DND-41 (cell line): ENCODE measurements around the gene SEC22C.

Experiments
- ATAC-seq: fragments of 200-7000 bp; cut with Tn5 transposase; 3 replicates; pipeline ENCODE4 v1.9.1; 2021; ENCODE audit warnings: low read depth; ENCODE audit not compliant: insufficient read depth
- DNase-seq: peaks from one replicate; pipeline ENCODE4 v3.0.0-alpha.2; 2020
- H2AFZ ChIP-seq: 2 replicates; pipeline ENCODE4 v1.6.0; 2012; ENCODE audit warnings: low read depth, low read length
- H3K27ac ChIP-seq: 2 replicates; pipeline ENCODE4 v1.5.1; 2012; ENCODE audit warnings: low read length, inconsistent platforms
- H3K27me3 ChIP-seq: fragments of 200-600 bp; sonication (generic); 2 replicates; pipeline ENCODE4 v1.6.0; 2012; ENCODE audit warnings: low read length, mild to moderate bottlenecking, inconsistent platforms; ENCODE audit not compliant: insufficient read depth, poor library complexity
- H3K36me3 ChIP-seq: 2 replicates; pipeline ENCODE4 v1.5.1; 2012; ENCODE audit warnings: low read length, inconsistent platforms; ENCODE audit not compliant: insufficient read depth
- H3K4me1 ChIP-seq: 2 replicates; pipeline ENCODE4 v1.5.1; 2012; ENCODE audit warnings: mild to moderate bottlenecking, low read length; ENCODE audit not compliant: insufficient read depth
- H3K4me2 ChIP-seq: 2 replicates; pipeline ENCODE4 v1.6.0; 2012; ENCODE audit warnings: mild to moderate bottlenecking, moderate library complexity, low read length, inconsistent platforms; ENCODE audit not compliant: insufficient read depth
- H3K4me3 ChIP-seq, 2 experiments: fragments of 200-600 bp in 1 of 2; shearing (Covaris generic) in 1 of 2; 2 replicates each; pipeline ENCODE4 v1.5.1; 2012 to 2016; ENCODE audit warnings: inconsistent platforms in 2 of 2, low read length in 2 of 2, mild to moderate bottlenecking in 2 of 2, low read depth in 1 of 2, moderate library complexity in 1 of 2
- H3K79me2 ChIP-seq: 2 replicates; pipeline ENCODE4 v1.6.0; 2012; ENCODE audit warnings: low read length, inconsistent platforms; ENCODE audit not compliant: insufficient read depth
- H3K9ac ChIP-seq: 2 replicates; pipeline ENCODE4 v1.6.0; 2012; ENCODE audit warnings: low read depth, mild to moderate bottlenecking, inconsistent platforms, low read length, moderate library complexity
- H3K9me3 ChIP-seq: 2 replicates; pipeline ENCODE4 v1.5.1; 2012; ENCODE audit warnings: low read length, moderate library complexity, mild to moderate bottlenecking, inconsistent platforms; ENCODE audit not compliant: insufficient read depth, severe bottlenecking
- H4K20me1 ChIP-seq: 2 replicates; pipeline ENCODE4 v1.6.0; 2012; ENCODE audit warnings: low read length; ENCODE audit not compliant: insufficient read depth
- CTCF ChIP-seq: IDR thresholded peaks from 2 replicates; pipeline ENCODE4 v1.5.1; 2012; ENCODE audit warnings: borderline replicate concordance, low read length, moderate library complexity, mild to moderate bottlenecking; ENCODE audit not compliant: poor library complexity, severe bottlenecking; ENCODE audit errors: extremely low read depth
- EZH2 ChIP-seq: IDR thresholded peaks from 3 replicates; pipeline ENCODE4 v1.6.1; 2012; ENCODE audit warnings: borderline replicate concordance, low read depth, mild to moderate bottlenecking, moderate library complexity, low read length, inconsistent platforms; ENCODE audit not compliant: severe bottlenecking

The SEC22C gene

GRCh38 chr3:42544492-42545283, 37.1 kb downstream of the SEC22C start:
- Histone ChIP-seq H3K9ac (no peak overlapping the region), H4K20me1 (peaks cover 3% of the 10 kb centered on the region; the same call in 1 of the 2 replicates), H3K4me2 (no peak overlapping the region), H3K27me3 (no peaks in the 10 kb centered on the region), H3K27ac (no peak overlapping the region), H3K4me3 (no peak overlapping the region), H3K36me3 (peaks cover 6% of the 10 kb centered on the region; the same call in 1 of the 2 replicates), H3K4me1 (no peaks in the 10 kb centered on the region), H2AFZ (no peak overlapping the region), H3K79me2 (no peaks in the 10 kb centered on the region), H3K9me3 (no peaks in the 10 kb centered on the region)
- no peak for ATAC-seq
- TF ChIP-seq CTCF (no peak), EZH2 (no peak)
- no peak for DNase-seq

GRCh38 chr3:42541079-42541478, 40.7 kb downstream of the SEC22C start:
- no peak for DNase-seq
- Histone ChIP-seq H3K27ac (no peak overlapping the region), H3K4me1 (no peaks in the 10 kb centered on the region), H3K36me3 (no peaks in the 10 kb centered on the region), H3K4me3 (no peak overlapping the region), H3K9me3 (no peaks in the 10 kb centered on the region), H2AFZ (no peak overlapping the region), H3K27me3 (no peaks in the 10 kb centered on the region), H4K20me1 (peaks cover 3% of the 10 kb centered on the region; the same call in 1 of the 2 replicates), H3K9ac (no peak overlapping the region), H3K4me2 (no peak overlapping the region), H3K79me2 (no peaks in the 10 kb centered on the region)
- ATAC-seq, result no peak
- no peak for TF ChIP-seq EZH2
- no peak for TF ChIP-seq CTCF

GRCh38 chr3:42539871-42540714, 41.7 kb downstream of the SEC22C start:
- Histone ChIP-seq H3K9me3 (no peaks in the 10 kb centered on the region), H4K20me1 (peaks cover 3% of the 10 kb centered on the region; the same call in 1 of the 2 replicates), H3K36me3 (no peaks in the 10 kb centered on the region), H3K27ac (no peak overlapping the region), H3K4me3 (no peak overlapping the region), H2AFZ (no peak overlapping the region), H3K27me3 (no peaks in the 10 kb centered on the region), H3K4me1 (no peaks in the 10 kb centered on the region), H3K4me2 (no peak overlapping the region), H3K79me2 (no peaks in the 10 kb centered on the region), H3K9ac (no peak overlapping the region)
- DNase-seq (peak; percentile 38), ATAC-seq (peak; percentile 64)
- no peak for TF ChIP-seq EZH2
- peak; percentile 72 for TF ChIP-seq CTCF
